ENCODE results near the gene COL5A1. TPM values are rescaled to one million over a fixed set of nuclear protein-coding genes. Genes with fewer than 3 reads are reported as not detected.

The COL5A1 gene
- total and polyA plus RNA-seq, 2 experiments from 2014 or later = 2.5 to 13.1 TPM

DNA sequence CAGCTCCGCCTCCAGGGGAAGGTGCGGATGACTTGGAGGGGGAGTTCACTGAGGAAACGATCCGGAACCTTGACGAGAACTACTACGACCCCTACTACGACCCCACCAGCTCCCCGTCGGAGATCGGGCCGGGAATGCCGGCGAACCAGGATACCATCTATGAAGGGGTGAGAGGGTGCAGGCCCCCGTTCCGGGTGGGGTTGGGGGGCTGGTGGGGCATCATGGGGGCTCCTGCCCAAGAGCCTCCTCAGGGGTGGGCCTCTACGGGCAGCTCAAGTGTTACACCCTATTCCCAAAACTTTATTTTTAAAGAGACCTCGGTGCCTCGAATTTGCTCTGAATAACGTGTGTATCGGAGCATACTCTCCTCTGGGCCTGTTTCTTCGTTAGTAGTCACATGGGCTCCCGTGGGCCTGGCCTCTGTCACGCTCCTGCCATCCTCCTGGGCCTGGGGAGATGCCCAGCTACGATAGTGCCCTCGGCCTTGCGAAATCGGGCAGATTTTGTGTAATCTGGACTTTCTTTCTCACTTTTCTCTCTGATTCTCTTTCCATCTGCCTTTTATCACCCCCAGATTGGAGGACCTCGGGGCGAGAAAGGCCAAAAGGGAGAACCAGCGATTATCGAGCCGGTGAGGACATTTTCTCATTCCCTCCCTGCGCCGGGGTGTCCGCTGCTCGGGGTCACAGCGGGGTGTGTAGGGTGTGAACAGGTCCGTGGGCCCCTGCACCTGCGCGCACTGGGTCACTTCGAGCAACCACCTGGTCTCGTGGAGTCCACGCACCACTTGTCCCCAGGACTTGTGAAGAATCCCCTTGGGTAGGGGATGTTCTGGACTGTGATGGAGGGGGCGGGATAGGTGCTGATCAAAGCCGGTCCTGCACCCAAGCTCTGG, 90.1 kb downstream of the COL5A1 start:
- Histone ChIP-seq H3K4me3 (no peak overlapping the region), H3K79me2 (replicated peaks; ENCODE audit: insufficient read depth) (no peaks in the 10 kb centered on the region), H3K4me2 (no peak overlapping the region), H3K9me2 (ENCODE audit: insufficient read depth) (no peaks in the 10 kb centered on the region), H3K36me3 (ENCODE audit: insufficient read depth) (no peaks in the 10 kb centered on the region; the same call in 1 of the 2 replicates), H3F3A (replicated peaks; ENCODE audit: low read depth) (no peaks in the 10 kb centered on the region), H2AFZ (no peak overlapping the region), H3K4me1 (ENCODE audit: insufficient read depth) (no peaks in the 10 kb centered on the region), H4K20me1 (replicated peaks; ENCODE audit: insufficient read depth) (no peaks in the 10 kb centered on the region), H3K27me3 (ENCODE audit: insufficient read depth) (no peaks in the 10 kb centered on the region), H3K27ac (ENCODE audit: low read depth) (no peak overlapping the region)
- peaks cover 8% of the 10 kb centered on the region; the same call in 2 of the 3 replicates for H3K9me3 Mint-ChIP-seq
- ATAC-seq = no peak
- DNase-seq (ENCODE audit: low spot score) = no peak
- H3K36me3 Mint-ChIP-seq (ENCODE audit: low read depth) = peaks cover 6% of the 10 kb centered on the region; the same call in 2 of the 3 replicates
- H3K4me3 Mint-ChIP-seq = no peak overlapping the region
- H3K27ac Mint-ChIP-seq = no peak overlapping the region; the same call in 1 of the 2 replicates
- no peaks in the 10 kb centered on the region for H3K4me1 Mint-ChIP-seq
- TF ChIP-seq, protein P1, sequence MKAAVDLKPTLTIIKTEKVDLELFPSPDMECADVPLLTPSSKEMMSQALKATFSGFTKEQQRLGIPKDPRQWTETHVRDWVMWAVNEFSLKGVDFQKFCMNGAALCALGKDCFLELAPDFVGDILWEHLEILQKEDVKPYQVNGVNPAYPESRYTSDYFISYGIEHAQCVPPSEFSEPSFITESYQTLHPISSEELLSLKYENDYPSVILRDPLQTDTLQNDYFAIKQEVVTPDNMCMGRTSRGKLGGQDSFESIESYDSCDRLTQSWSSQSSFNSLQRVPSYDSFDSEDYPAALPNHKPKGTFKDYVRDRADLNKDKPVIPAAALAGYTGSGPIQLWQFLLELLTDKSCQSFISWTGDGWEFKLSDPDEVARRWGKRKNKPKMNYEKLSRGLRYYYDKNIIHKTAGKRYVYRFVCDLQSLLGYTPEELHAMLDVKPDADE (IDR thresholded peaks at IDR 0.05) = no peak
- no peak for TF ChIP-seq STAT1 (IDR thresholded peaks at IDR 0.05; ENCODE audit: unreplicated experiment)
- TF ChIP-seq ZNF114 (CRISPR knock-in tag; IDR thresholded peaks at IDR 0.05) = no peak
- TF ChIP-seq, protein P2, sequence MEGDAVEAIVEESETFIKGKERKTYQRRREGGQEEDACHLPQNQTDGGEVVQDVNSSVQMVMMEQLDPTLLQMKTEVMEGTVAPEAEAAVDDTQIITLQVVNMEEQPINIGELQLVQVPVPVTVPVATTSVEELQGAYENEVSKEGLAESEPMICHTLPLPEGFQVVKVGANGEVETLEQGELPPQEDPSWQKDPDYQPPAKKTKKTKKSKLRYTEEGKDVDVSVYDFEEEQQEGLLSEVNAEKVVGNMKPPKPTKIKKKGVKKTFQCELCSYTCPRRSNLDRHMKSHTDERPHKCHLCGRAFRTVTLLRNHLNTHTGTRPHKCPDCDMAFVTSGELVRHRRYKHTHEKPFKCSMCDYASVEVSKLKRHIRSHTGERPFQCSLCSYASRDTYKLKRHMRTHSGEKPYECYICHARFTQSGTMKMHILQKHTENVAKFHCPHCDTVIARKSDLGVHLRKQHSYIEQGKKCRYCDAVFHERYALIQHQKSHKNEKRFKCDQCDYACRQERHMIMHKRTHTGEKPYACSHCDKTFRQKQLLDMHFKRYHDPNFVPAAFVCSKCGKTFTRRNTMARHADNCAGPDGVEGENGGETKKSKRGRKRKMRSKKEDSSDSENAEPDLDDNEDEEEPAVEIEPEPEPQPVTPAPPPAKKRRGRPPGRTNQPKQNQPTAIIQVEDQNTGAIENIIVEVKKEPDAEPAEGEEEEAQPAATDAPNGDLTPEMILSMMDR (conservative IDR thresholded peaks at IDR 0.05; ENCODE audit: low read depth in 2 of 2) = no peak
- no peak for TF ChIP-seq ZNF331 (CRISPR knock-in tag; IDR thresholded peaks at IDR 0.05; ENCODE audit: low read depth)
- no peak for TF ChIP-seq POLR2AphosphoS5 (IDR thresholded peaks at IDR 0.05; ENCODE audit: low read depth)
- no peak for TF ChIP-seq NANOG (IDR thresholded peaks at IDR 0.05; ENCODE audit: borderline replicate concordance)
- no peak for TF ChIP-seq JUNB (IDR thresholded peaks at IDR 0.05; ENCODE audit: unreplicated experiment)
- TF ChIP-seq, protein P3, sequence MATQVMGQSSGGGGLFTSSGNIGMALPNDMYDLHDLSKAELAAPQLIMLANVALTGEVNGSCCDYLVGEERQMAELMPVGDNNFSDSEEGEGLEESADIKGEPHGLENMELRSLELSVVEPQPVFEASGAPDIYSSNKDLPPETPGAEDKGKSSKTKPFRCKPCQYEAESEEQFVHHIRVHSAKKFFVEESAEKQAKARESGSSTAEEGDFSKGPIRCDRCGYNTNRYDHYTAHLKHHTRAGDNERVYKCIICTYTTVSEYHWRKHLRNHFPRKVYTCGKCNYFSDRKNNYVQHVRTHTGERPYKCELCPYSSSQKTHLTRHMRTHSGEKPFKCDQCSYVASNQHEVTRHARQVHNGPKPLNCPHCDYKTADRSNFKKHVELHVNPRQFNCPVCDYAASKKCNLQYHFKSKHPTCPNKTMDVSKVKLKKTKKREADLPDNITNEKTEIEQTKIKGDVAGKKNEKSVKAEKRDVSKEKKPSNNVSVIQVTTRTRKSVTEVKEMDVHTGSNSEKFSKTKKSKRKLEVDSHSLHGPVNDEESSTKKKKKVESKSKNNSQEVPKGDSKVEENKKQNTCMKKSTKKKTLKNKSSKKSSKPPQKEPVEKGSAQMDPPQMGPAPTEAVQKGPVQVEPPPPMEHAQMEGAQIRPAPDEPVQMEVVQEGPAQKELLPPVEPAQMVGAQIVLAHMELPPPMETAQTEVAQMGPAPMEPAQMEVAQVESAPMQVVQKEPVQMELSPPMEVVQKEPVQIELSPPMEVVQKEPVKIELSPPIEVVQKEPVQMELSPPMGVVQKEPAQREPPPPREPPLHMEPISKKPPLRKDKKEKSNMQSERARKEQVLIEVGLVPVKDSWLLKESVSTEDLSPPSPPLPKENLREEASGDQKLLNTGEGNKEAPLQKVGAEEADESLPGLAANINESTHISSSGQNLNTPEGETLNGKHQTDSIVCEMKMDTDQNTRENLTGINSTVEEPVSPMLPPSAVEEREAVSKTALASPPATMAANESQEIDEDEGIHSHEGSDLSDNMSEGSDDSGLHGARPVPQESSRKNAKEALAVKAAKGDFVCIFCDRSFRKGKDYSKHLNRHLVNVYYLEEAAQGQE (IDR thresholded peaks at IDR 0.05; ENCODE audit: unreplicated experiment) = no peak
- TF ChIP-seq CREB1 (CRISPR knock-in tag; IDR thresholded peaks at IDR 0.05; ENCODE audit: low read depth) = no peak
- no peak for TF ChIP-seq EZH2phosphoT487 (IDR thresholded peaks at IDR 0.05; ENCODE audit: unreplicated experiment)
- TF ChIP-seq, protein P4, sequence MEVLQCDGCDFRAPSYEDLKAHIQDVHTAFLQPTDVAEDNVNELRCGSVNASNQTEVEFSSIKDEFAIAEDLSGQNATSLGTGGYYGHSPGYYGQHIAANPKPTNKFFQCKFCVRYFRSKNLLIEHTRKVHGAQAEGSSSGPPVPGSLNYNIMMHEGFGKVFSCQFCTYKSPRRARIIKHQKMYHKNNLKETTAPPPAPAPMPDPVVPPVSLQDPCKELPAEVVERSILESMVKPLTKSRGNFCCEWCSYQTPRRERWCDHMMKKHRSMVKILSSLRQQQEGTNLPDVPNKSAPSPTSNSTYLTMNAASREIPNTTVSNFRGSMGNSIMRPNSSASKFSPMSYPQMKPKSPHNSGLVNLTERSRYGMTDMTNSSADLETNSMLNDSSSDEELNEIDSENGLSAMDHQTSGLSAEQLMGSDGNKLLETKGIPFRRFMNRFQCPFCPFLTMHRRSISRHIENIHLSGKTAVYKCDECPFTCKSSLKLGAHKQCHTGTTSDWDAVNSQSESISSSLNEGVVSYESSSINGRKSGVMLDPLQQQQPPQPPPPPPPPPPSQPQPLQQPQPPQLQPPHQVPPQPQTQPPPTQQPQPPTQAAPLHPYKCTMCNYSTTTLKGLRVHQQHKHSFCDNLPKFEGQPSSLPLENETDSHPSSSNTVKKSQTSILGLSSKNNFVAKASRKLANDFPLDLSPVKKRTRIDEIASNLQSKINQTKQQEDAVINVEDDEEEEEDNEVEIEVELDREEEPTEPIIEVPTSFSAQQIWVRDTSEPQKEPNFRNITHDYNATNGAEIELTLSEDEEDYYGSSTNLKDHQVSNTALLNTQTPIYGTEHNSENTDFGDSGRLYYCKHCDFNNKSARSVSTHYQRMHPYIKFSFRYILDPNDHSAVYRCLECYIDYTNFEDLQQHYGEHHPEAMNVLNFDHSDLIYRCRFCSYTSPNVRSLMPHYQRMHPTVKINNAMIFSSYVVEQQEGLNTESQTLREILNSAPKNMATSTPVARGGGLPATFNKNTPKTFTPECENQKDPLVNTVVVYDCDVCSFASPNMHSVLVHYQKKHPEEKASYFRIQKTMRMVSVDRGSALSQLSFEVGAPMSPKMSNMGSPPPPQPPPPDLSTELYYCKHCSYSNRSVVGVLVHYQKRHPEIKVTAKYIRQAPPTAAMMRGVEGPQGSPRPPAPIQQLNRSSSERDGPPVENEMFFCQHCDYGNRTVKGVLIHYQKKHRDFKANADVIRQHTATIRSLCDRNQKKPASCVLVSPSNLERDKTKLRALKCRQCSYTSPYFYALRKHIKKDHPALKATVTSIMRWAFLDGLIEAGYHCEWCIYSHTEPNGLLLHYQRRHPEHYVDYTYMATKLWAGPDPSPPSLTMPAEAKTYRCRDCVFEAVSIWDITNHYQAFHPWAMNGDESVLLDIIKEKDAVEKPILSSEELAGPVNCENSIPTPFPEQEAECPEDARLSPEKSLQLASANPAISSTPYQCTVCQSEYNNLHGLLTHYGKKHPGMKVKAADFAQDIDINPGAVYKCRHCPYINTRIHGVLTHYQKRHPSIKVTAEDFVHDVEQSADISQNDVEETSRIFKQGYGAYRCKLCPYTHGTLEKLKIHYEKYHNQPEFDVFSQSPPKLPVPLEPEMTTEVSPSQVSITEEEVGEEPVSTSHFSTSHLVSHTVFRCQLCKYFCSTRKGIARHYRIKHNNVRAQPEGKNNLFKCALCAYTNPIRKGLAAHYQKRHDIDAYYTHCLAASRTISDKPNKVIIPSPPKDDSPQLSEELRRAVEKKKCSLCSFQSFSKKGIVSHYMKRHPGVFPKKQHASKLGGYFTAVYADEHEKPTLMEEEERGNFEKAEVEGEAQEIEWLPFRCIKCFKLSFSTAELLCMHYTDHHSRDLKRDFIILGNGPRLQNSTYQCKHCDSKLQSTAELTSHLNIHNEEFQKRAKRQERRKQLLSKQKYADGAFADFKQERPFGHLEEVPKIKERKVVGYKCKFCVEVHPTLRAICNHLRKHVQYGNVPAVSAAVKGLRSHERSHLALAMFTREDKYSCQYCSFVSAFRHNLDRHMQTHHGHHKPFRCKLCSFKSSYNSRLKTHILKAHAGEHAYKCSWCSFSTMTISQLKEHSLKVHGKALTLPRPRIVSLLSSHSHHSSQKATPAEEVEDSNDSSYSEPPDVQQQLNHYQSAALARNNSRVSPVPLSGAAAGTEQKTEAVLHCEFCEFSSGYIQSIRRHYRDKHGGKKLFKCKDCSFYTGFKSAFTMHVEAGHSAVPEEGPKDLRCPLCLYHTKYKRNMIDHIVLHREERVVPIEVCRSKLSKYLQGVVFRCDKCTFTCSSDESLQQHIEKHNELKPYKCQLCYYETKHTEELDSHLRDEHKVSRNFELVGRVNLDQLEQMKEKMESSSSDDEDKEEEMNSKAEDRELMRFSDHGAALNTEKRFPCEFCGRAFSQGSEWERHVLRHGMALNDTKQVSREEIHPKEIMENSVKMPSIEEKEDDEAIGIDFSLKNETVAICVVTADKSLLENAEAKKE (CRISPR knock-in tag; IDR thresholded peaks at IDR 0.05) = no peak
- TF ChIP-seq EZH2 (IDR thresholded peaks at IDR 0.05; ENCODE audit: low read depth, unreplicated experiment) = no peak
- H3K27me3 Mint-ChIP-seq (ENCODE audit: insufficient read depth, low read depth, poor library complexity) = peaks cover 3% of the 10 kb centered on the region

Measured in GM23338 (cell line).